Peyer's patch (tissue), 4 donors: ENCODE measurements around the gene UNCX.

Source experiments
- CTCF ChIP-seq, 6 experiments: fragments of 450-650 bp in 4 of 6; fragments of 200-600 bp in 2 of 6; sonication (generic) in 1 of 6; IDR thresholded peaks; one replicate each; pipeline ENCODE4 v1.5.1; 2017 to 2019; ENCODE audit warnings: antibody characterized with exemption in 6 of 6, mild to moderate bottlenecking in 3 of 6, moderate library complexity in 1 of 6
- POLR2A ChIP-seq, 2 donors: fragments of 450-650 bp; IDR thresholded peaks; one replicate each; pipeline ENCODE4 v1.5.1; 2017; ENCODE audit warnings: antibody characterized with exemption in 2 of 2, mild to moderate bottlenecking in 2 of 2, moderate library complexity in 2 of 2

- no peak for TF ChIP-seq CTCF (IDR thresholded peaks at IDR 0.05)
- TF ChIP-seq POLR2A (IDR thresholded peaks at IDR 0.05): no peak
Measured at GRCh38 chr7:1227071-1227804, 5.4 kb upstream of the UNCX start.
